ENCODE measurements around the gene LTB4R2. TPM values are rescaled to one million over a fixed set of nuclear protein-coding genes. Genes with fewer than 3 reads are reported as not detected.

The LTB4R2 gene
- total RNA-seq, 1 donor: 3.5 TPM

DNA sequence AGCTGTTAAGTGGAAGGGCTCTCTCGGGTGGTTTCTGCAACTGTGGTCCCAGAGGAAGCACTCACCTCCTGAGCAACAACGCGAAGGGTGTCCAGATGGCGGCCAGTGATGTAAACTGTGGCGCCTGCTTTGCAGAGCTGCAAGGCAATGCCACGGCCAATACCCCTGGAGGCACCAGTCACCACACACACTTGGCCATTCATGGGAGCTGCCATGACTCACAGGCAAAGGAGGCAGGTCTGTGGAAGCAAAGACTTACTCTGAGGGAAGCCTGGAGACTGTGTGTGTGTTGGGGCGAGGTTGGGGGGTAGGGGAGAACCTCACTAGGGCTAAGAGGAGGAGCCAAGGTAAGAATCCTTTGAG, 11.1 kb upstream of the LTB4R2 start:
- TF ChIP-seq, protein P1, sequence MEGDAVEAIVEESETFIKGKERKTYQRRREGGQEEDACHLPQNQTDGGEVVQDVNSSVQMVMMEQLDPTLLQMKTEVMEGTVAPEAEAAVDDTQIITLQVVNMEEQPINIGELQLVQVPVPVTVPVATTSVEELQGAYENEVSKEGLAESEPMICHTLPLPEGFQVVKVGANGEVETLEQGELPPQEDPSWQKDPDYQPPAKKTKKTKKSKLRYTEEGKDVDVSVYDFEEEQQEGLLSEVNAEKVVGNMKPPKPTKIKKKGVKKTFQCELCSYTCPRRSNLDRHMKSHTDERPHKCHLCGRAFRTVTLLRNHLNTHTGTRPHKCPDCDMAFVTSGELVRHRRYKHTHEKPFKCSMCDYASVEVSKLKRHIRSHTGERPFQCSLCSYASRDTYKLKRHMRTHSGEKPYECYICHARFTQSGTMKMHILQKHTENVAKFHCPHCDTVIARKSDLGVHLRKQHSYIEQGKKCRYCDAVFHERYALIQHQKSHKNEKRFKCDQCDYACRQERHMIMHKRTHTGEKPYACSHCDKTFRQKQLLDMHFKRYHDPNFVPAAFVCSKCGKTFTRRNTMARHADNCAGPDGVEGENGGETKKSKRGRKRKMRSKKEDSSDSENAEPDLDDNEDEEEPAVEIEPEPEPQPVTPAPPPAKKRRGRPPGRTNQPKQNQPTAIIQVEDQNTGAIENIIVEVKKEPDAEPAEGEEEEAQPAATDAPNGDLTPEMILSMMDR (IDR thresholded peaks at IDR 0.05; ENCODE audit: insufficient read depth, low read length): no peak
- H3K4me3 ChIP-seq (ENCODE audit: low read depth, low read length): peak overlapping the region; percentile 99
- peak; percentile 55 for DNase-seq (ENCODE audit: low read depth)

GRCh38 chr14:24299255-24300191, 10.4 kb upstream of the LTB4R2 start, which contains the start of the genes DHRS1 and NOP9:
Gene DHRS1 (minus strand): TSS chr14:24299780. CDS start chr14:24299106, 674 bp downstream.
Gene NOP9 (plus strand): TSS chr14:24299850. CDS start chr14:24299955, 105 bp downstream.
- TF ChIP-seq, protein P1 (IDR thresholded peaks at IDR 0.05; ENCODE audit: insufficient read depth, low read length): no peak
- H3K4me3 ChIP-seq (ENCODE audit: low read depth, low read length): peak within 1 kb of the TSS; percentile 99
- DNase-seq (ENCODE audit: low read depth): peak; percentile 85

- H3K4me3 ChIP-seq (ENCODE audit: low read depth, low read length): peak overlapping the region; percentile 99
- DNase-seq (ENCODE audit: low read depth): no peak
- TF ChIP-seq, protein P1 (IDR thresholded peaks at IDR 0.05; ENCODE audit: insufficient read depth, low read length): no peak
These were observed 9.5 kb upstream of the LTB4R2 start for GRCh38 chr14:24300326-24300980.

- H3K4me3 ChIP-seq (ENCODE audit: low read depth, low read length): no peak overlapping the region
- TF ChIP-seq, protein P1 (IDR thresholded peaks at IDR 0.05; ENCODE audit: insufficient read depth, low read length): no peak
- DNase-seq (ENCODE audit: low read depth): no peak
These were observed 5.9 kb upstream of the LTB4R2 start for GRCh38 chr14:24304019-24304387.

DNA sequence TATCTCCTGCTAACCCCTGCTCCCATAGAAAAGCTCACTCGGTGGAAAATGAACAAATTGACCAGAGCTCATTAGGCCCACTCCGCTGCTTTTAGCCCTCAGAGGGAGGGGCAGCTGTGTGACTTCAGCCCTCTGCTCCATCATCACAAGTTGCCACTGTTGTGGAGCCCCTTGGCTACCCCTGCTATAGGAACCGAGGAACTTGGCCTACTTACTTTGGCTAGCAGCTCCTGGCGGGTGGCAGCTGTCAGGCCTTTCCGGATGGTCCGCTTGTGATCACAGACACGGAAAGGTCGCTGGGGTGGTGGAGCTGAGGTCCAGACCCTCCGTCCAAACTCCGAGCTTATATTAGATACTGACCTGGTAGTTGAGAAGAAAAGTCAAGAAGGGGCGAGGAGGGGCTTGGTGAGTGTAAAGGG, 2.8 kb upstream of the LTB4R2 start:
- no peak for DNase-seq (ENCODE audit: low read depth)
- no peak overlapping the region for H3K4me3 ChIP-seq (ENCODE audit: low read depth, low read length)
- TF ChIP-seq, protein P1 (IDR thresholded peaks at IDR 0.05; ENCODE audit: insufficient read depth, low read length): no peak

DNA sequence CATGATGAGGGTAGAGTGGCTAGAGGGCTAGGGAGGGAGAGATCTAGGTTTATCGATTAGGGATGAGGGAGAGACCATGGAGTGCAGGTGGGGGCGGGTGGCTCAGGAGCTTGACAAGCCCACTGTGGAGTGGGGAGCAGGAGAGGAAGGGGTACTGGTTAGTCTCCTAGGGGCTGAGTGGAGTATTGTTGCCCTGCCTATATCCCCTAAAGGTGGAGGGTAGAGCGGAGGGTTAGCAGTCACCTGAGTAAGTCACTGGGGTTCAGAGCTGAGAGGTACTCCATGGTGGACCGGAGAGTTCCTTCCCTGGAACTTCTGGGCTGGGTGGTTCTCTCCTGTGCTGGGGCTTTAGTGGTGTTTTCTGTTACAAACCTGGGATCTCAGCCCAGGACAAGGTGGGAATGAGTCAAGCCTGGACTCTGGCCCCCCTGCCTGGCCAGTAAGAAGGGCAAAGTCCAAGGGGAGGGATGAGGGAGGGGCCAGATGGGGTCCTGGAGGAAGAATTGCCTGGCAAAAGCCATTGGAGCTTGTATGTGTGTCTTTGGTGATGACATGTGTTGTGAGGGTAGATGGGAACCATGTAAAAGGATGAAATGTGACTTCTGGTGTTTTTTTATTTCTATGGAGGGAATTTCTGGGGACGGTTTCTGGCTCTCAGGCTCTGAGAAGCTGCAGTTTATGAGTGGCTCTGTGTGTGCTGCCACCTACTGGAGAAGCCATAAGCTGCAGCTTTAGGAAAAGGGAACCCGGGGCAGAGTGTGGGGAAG, 2.2 kb upstream of the LTB4R2 start, which contains the start of gene CIDEB:
Gene CIDEB (minus strand): TSS at position 403 of the 767 bp plus-strand sequence. CDS start 119 bp downstream, at position 284.
- TF ChIP-seq, protein P1 (IDR thresholded peaks at IDR 0.05; ENCODE audit: insufficient read depth, low read length): peak; percentile 97
- no peak within 1 kb of the TSS for H3K4me3 ChIP-seq (ENCODE audit: low read depth, low read length)
- DNase-seq (ENCODE audit: low read depth): peak; percentile 62

Data from fibroblast of the aortic adventitia (primary cell).